HepG2 (cell line): ENCODE data around the gene TBC1D2B. TPM values are rescaled to one million over a fixed set of nuclear protein-coding genes. Genes with fewer than 3 reads are reported as not detected.

ENCODE experiments used
- AGO1 ChIP-seq: fragments of 200-400 bp; formaldehyde crosslinking; IDR thresholded peaks from 2 replicates; pipeline ENCODE4 v1.6.1; 2017; ENCODE audit warnings: mild to moderate bottlenecking, low read depth, low read length, moderate library complexity; ENCODE audit not compliant: poor library complexity, severe bottlenecking
- ATF7-NPFF ChIP-seq: sonication (generic); formaldehyde crosslinking; IDR thresholded peaks from 2 replicates; pipeline ENCODE4 v1.8.1; 2023; ENCODE audit warnings: mild to moderate bottlenecking, low read depth, missing genetic modification reagents, moderate library complexity
- BCL6 ChIP-seq: IDR thresholded peaks from 2 replicates; pipeline ENCODE4 v1.6.1; 2016; ENCODE audit warnings: missing genetic modification reagents, missing compliant biosample characterization
- CHD4 ChIP-seq: fragments of 200-600 bp; sonication (generic); IDR thresholded peaks from 2 replicates; pipeline ENCODE4 v1.7.0; 2017; ENCODE audit warnings: mild to moderate bottlenecking, low read length, borderline replicate concordance
- GTF2F1 ChIP-seq: fragments of 150-350 bp; IDR thresholded peaks from 2 replicates; pipeline ENCODE4 v1.6.1; 2014; ENCODE audit warnings: low read length
- HOXA3 ChIP-seq: sonication (generic); formaldehyde crosslinking; IDR thresholded peaks from 2 replicates; pipeline ENCODE4 v1.5.0; 2020; ENCODE audit warnings: missing genetic modification reagents
- MEF2D ChIP-seq: sonication (generic); formaldehyde crosslinking; IDR thresholded peaks from 2 replicates; pipeline ENCODE4 v1.5.1; 2020; ENCODE audit warnings: mild to moderate bottlenecking, missing genetic modification reagents
- MEIS2 ChIP-seq: sonication (generic); formaldehyde crosslinking; IDR thresholded peaks from 2 replicates; pipeline ENCODE4 v1.9.0; 2021; ENCODE audit warnings: mild to moderate bottlenecking, missing genetic modification reagents
- MTF2 ChIP-seq: sonication (generic); formaldehyde crosslinking; IDR thresholded peaks from 2 replicates; pipeline ENCODE4 v1.5.0; 2020; ENCODE audit warnings: missing genetic modification reagents, borderline replicate concordance
- PAF1 ChIP-seq: IDR thresholded peaks from 2 replicates; pipeline ENCODE4 v1.6.1; 2016; ENCODE audit warnings: missing genetic modification reagents, missing compliant biosample characterization
- PLSCR1 ChIP-seq: sonication (generic); formaldehyde crosslinking; IDR thresholded peaks from 2 replicates; pipeline ENCODE4 v1.5.0; 2020; ENCODE audit warnings: missing genetic modification reagents, mild to moderate bottlenecking, borderline replicate concordance
- RNF2 ChIP-seq: fragments of 450-650 bp; conservative IDR thresholded peaks from 2 replicates; pipeline ENCODE4 v1.6.1; 2016; ENCODE audit warnings: low read depth
- RORA ChIP-seq: sonication (generic); formaldehyde crosslinking; IDR thresholded peaks from 2 replicates; pipeline ENCODE4 v1.5.0; 2020; ENCODE audit warnings: mild to moderate bottlenecking, missing genetic modification reagents, moderate library complexity
- SCMH1 ChIP-seq: sonication (generic); formaldehyde crosslinking; IDR thresholded peaks from 2 replicates; pipeline ENCODE4 v1.9.0; 2021; ENCODE audit warnings: missing genetic modification reagents, mild to moderate bottlenecking, borderline replicate concordance
- SIN3B ChIP-seq: fragments of 150-350 bp; IDR thresholded peaks from 2 replicates; pipeline ENCODE4 v1.6.1; 2014; ENCODE audit warnings: low read length
- SIX4 ChIP-seq: sonication (generic); formaldehyde crosslinking; IDR thresholded peaks from 2 replicates; pipeline ENCODE4 v1.4.0; 2020; ENCODE audit warnings: missing genetic modification reagents
- UBTF ChIP-seq: sonication (generic); formaldehyde crosslinking; IDR thresholded peaks from 2 replicates; pipeline ENCODE4 v1.4.0; 2020; ENCODE audit warnings: mild to moderate bottlenecking, missing genetic modification reagents
- ZNF224 ChIP-seq: sonication (generic); formaldehyde crosslinking; IDR thresholded peaks from 2 replicates; pipeline ENCODE4 v1.5.0; 2020; ENCODE audit warnings: mild to moderate bottlenecking, missing genetic modification reagents
- ZNF431 ChIP-seq: sonication (generic); formaldehyde crosslinking; IDR thresholded peaks from 2 replicates; pipeline ENCODE4 v1.9.0; 2022; ENCODE audit warnings: missing genetic modification reagents, low read depth, mild to moderate bottlenecking, borderline replicate concordance
- ZNF746 ChIP-seq: sonication (generic); formaldehyde crosslinking; IDR thresholded peaks from 2 replicates; pipeline ENCODE4 v1.8.0; 2022; ENCODE audit warnings: mild to moderate bottlenecking, missing genetic modification reagents
- ZSCAN25 ChIP-seq: sonication (generic); formaldehyde crosslinking; IDR thresholded peaks from 2 replicates; pipeline ENCODE4 v1.8.0; 2022; ENCODE audit warnings: mild to moderate bottlenecking, missing genetic modification reagents
- ZZZ3 ChIP-seq: sonication (generic); formaldehyde crosslinking; IDR thresholded peaks from 2 replicates; pipeline ENCODE4 v1.4.0; 2020; ENCODE audit warnings: missing genetic modification reagents, mild to moderate bottlenecking, borderline replicate concordance
- polyA plus RNA-seq, 8 experiments: library from polyadenylated mRNA; depleted of rRNA in 3 of 8; stranded (reverse) in 7 of 8; unstranded in 1 of 8; fragments of >200 nt; fragmentation: Illumina TruSeq in 4 of 8; extraction: Trizol in 4 of 8; gene quantifications; 2 replicates each; pipeline versions ENCODE4 v1.2.1 to v1.2.3, GENCODE V29; 2011 to 2016; ENCODE audit warnings: low read depth in 4 of 8, missing spikeins in 1 of 8, mixed read lengths in 1 of 8; ENCODE audit not compliant: insufficient read depth in 1 of 8
- total RNA-seq, 5 experiments: library from RNA; depleted of rRNA; stranded (reverse); fragments of >200 nt; fragmentation: Illumina TruSeq; extraction: Trizol; gene quantifications; 2 replicates each; pipeline ENCODE4 v1.2.3, GENCODE V29; 2016; ENCODE audit warnings: low read depth in 1 of 5
- TF ChIP-seq, protein P1 (sequence below): sonication (generic); formaldehyde crosslinking; IDR thresholded peaks from 2 replicates; pipeline ENCODE4 v1.4.0; 2020; ENCODE audit warnings: low read depth, missing genetic modification reagents
- TF ChIP-seq, protein P2 (sequence below): IDR thresholded peaks from 2 replicates; pipeline ENCODE4 v1.6.1; 2018; ENCODE audit warnings: missing genetic modification reagents, mild to moderate bottlenecking, missing compliant biosample characterization

TBC1D2B gene
- total and polyA plus RNA-seq, 2 of the 13 experiments (the other 11 are each of a cell fraction or from before 2014, with no cell fraction given): 10.1 to 14.4 TPM

DNA sequence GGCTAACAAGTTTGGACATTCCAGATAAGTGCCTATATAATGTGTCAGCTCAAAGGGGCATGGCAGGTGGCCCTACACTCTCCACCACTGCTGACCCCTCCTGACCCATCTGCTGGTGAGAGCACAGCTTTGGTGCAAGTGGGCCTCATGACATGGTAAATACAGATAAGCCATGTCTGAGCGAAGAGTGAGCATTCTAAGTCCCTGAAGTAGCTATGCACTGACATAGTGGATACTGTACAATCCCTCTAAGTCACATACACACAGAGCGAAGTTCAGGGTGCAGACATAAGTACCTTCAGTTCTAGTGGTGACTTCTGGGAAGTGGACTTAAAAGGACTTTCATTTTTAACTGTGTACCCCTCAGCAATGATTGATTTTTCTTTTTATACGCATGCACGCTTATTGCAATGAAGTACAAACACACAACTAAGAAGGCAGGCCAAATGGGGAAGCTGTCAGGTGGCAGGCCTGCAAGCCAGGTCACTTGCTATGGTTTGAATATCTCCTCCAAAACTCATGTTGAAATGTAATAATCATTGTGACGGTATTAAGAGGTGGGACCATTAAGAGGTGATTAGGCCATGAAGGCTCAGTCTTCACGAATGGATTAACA, 41.5 kb downstream of the TBC1D2B start (continued):
- TF ChIP-seq, protein P1, sequence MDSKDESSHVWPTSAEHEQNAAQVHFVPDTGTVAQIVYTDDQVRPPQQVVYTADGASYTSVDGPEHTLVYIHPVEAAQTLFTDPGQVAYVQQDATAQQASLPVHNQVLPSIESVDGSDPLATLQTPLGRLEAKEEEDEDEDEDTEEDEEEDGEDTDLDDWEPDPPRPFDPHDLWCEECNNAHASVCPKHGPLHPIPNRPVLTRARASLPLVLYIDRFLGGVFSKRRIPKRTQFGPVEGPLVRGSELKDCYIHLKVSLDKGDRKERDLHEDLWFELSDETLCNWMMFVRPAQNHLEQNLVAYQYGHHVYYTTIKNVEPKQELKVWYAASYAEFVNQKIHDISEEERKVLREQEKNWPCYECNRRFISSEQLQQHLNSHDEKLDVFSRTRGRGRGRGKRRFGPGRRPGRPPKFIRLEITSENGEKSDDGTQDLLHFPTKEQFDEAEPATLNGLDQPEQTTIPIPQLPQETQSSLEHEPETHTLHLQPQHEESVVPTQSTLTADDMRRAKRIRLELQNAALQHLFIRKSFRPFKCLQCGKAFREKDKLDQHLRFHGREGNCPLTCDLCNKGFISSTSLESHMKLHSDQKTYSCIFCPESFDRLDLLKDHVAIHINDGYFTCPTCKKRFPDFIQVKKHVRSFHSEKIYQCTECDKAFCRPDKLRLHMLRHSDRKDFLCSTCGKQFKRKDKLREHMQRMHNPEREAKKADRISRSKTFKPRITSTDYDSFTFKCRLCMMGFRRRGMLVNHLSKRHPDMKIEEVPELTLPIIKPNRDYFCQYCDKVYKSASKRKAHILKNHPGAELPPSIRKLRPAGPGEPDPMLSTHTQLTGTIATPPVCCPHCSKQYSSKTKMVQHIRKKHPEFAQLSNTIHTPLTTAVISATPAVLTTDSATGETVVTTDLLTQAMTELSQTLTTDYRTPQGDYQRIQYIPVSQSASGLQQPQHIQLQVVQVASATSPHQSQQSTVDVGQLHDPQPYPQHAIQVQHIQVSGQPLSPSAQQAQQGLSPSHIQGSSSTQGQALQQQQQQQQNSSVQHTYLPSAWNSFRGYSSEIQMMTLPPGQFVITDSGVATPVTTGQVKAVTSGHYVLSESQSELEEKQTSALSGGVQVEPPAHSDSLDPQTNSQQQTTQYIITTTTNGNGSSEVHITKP (CRISPR knock-in tag): no peak
- TF ChIP-seq MEF2D (CRISPR knock-in tag) (no peak), SIX4 (CRISPR knock-in tag) (no peak), MEIS2 (CRISPR knock-in tag) (no peak), ZZZ3 (CRISPR knock-in tag) (no peak), ZNF431 (no peak), CHD4 (no peak), MTF2 (CRISPR knock-in tag) (no peak), ZNF224 (CRISPR knock-in tag) (no peak), PAF1 (CRISPR knock-in tag) (no peak), ZSCAN25 (CRISPR knock-in tag) (no peak), ATF7-NPFF (CRISPR knock-in tag) (no peak), BCL6 (peak; percentile 68), RNF2 (no peak), SCMH1 (CRISPR knock-in tag) (no peak), ZNF746 (CRISPR knock-in tag) (no peak), SIN3B (no peak), HOXA3 (CRISPR knock-in tag) (peak; percentile 57; the same call in 1 of the 2 replicates), RORA (CRISPR knock-in tag) (no peak), UBTF (CRISPR knock-in tag) (no peak), AGO1 (no peak), GTF2F1 (no peak), PLSCR1 (CRISPR knock-in tag) (no peak)
- TF ChIP-seq, protein P2, sequence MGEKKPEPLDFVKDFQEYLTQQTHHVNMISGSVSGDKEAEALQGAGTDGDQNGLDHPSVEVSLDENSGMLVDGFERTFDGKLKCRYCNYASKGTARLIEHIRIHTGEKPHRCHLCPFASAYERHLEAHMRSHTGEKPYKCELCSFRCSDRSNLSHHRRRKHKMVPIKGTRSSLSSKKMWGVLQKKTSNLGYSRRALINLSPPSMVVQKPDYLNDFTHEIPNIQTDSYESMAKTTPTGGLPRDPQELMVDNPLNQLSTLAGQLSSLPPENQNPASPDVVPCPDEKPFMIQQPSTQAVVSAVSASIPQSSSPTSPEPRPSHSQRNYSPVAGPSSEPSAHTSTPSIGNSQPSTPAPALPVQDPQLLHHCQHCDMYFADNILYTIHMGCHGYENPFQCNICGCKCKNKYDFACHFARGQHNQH (CRISPR knock-in tag): 0 out of 2 replicates have a peak, but pooled peaks have one; percentile 30
